Measurements from ENCODE around the gene MYL4. TPM values are rescaled to one million over a fixed set of nuclear protein-coding genes. Genes with fewer than 3 reads are reported as not detected.

MYL4 gene
- total RNA-seq, 1 donor from 2014 or later = 809 TPM

- no peak for TF ChIP-seq CTCF (IDR thresholded peaks at IDR 0.05; ENCODE audit: borderline replicate concordance)
- Histone ChIP-seq H3K27me3 (ENCODE audit: low read depth) (no peaks in the 10 kb centered on the region), H3K4me1 (peaks cover 41% of the 10 kb centered on the region), H3K27ac (replicated peaks) (peak overlapping the region; percentile 80), H3K36me3 (no peaks in the 10 kb centered on the region), H3K9me3 (replicated peaks) (no peaks in the 10 kb centered on the region), H3K4me3 (peak overlapping the region; percentile 21)
- intact Hi-C loops (cut with micrococcal nuclease) = no loop called here
- peak; percentile 34 for DNase-seq
Observed at GRCh38 chr17:47204722-47205418, 4.3 kb upstream of the MYL4 start.

- no peak for TF ChIP-seq CTCF (IDR thresholded peaks at IDR 0.05; ENCODE audit: borderline replicate concordance)
- Histone ChIP-seq H3K4me3 (peak overlapping the region; percentile 21), H3K36me3 (no peaks in the 10 kb centered on the region), H3K4me1 (peaks cover 47% of the 10 kb centered on the region), H3K9me3 (replicated peaks) (no peaks in the 10 kb centered on the region), H3K27ac (replicated peaks) (peak overlapping the region; percentile 80), H3K27me3 (ENCODE audit: low read depth) (no peaks in the 10 kb centered on the region)
- DNase-seq = peak; percentile 38
- intact Hi-C loops (cut with micrococcal nuclease) = no loop called here
Observed at GRCh38 chr17:47205419-47205963, 3.7 kb upstream of the MYL4 start.

GRCh38 chr17:47207143-47208067 lies 1.7 kb upstream of the MYL4 start:
- Histone ChIP-seq H3K4me3 (no peak overlapping the region), H3K27ac (replicated peaks) (no peak overlapping the region), H3K4me1 (peaks cover 53% of the 10 kb centered on the region), H3K36me3 (no peaks in the 10 kb centered on the region), H3K27me3 (ENCODE audit: low read depth) (no peaks in the 10 kb centered on the region), H3K9me3 (replicated peaks) (no peaks in the 10 kb centered on the region)
- no peak for TF ChIP-seq CTCF (IDR thresholded peaks at IDR 0.05; ENCODE audit: borderline replicate concordance)
- no peak for DNase-seq
- intact Hi-C loops (cut with micrococcal nuclease) = no loop called here

GRCh38 chr17:47209499-47209898 lies 351 bp downstream of the MYL4 start:
- TF ChIP-seq CTCF (IDR thresholded peaks at IDR 0.05; ENCODE audit: borderline replicate concordance) = no peak
- H3K4me3 ChIP-seq = peak overlapping the region; percentile 22
- peaks cover 46% of the 10 kb centered on the region for H3K4me1 ChIP-seq
- H3K27ac ChIP-seq (replicated peaks) = peak overlapping the region; percentile 50
- H3K36me3 ChIP-seq = no peaks in the 10 kb centered on the region
- intact Hi-C loops (cut with micrococcal nuclease) = no loop called here
- no peaks in the 10 kb centered on the region for H3K9me3 ChIP-seq (replicated peaks)
- DNase-seq = no peak
- no peaks in the 10 kb centered on the region for H3K27me3 ChIP-seq (ENCODE audit: low read depth)

GRCh38 chr17:47210105-47210504 lies 957 bp downstream of the MYL4 start:
- peak overlapping the region; percentile 22 for H3K4me3 ChIP-seq

More at GRCh38 chr17:47210105-47210504, 957 bp downstream of the MYL4 start:
- H3K27me3 ChIP-seq (ENCODE audit: low read depth) = no peaks in the 10 kb centered on the region
- peaks cover 40% of the 10 kb centered on the region for H3K4me1 ChIP-seq
- peak overlapping the region; percentile 50 for H3K27ac ChIP-seq (replicated peaks)
- intact Hi-C loops (cut with micrococcal nuclease) = no loop called here
- TF ChIP-seq CTCF (IDR thresholded peaks at IDR 0.05; ENCODE audit: borderline replicate concordance) = no peak
- H3K9me3 ChIP-seq (replicated peaks) = no peaks in the 10 kb centered on the region
- no peak for DNase-seq
- H3K36me3 ChIP-seq = no peaks in the 10 kb centered on the region
